Kidney glomerular epithelial cell (primary cell): ENCODE measurements around the gene PCDHB11.
A peak's percentile ranks its signal among the peaks of the same experiment; 100 is the strongest.
"Not testable (repeated sequence)": the region's sequence is repeated elsewhere in the genome, so short reads cannot be mapped to it uniquely, and the experiment has no call there.

Source experiments
- DNase-seq: peaks from one replicate; lab custom pipeline; 2025; lab: John Stamatoyannopoulos, UW

PCDHB11 gene

GRCh38 chr5:141199359-141200235 is at the start of gene PCDHB11:
TSS of gene PCDHB11 (plus strand) at chr5:141199627. CDS start at chr5:141199775, 148 bp downstream.
- DNase-seq, result no peak

GRCh38 chr5:141149812-141150211 is 49.6 kb upstream of the PCDHB11 start, which contains the start of gene PCDHB6:
TSS of gene PCDHB6 (plus strand) at chr5:141150057. CDS start at chr5:141150258, 201 bp downstream.
- peak; percentile 36 for DNase-seq

- DNase-seq, result no peak
These were observed 49.0 kb upstream of the PCDHB11 start for GRCh38 chr5:141150224-141150992.

GRCh38 chr5:141150993-141151325 is 48.5 kb upstream of the PCDHB11 start:
- no peak for DNase-seq

GRCh38 chr5:141151632-141152031 is 47.8 kb upstream of the PCDHB11 start:
- DNase-seq, result not testable (repeated sequence)

DNA sequence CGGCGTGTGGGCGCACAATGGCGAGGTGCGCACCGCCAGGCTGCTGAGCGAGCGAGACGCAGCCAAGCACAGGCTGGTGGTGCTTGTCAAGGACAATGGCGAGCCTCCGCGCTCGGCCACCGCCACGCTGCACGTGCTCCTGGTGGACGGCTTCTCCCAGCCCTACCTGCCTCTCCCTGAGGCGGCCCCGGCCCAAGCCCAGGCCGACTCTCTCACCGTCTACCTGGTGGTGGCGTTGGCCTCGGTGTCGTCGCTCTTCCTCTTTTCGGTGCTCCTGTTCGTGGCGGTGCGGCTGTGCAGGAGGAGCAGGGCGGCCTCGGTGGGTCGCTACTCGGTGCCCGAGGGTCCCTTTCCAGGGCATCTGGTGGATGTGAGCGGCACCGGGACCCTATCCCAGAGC is 47.3 kb upstream of the PCDHB11 start:
- DNase-seq, result not testable (repeated sequence)

DNA sequence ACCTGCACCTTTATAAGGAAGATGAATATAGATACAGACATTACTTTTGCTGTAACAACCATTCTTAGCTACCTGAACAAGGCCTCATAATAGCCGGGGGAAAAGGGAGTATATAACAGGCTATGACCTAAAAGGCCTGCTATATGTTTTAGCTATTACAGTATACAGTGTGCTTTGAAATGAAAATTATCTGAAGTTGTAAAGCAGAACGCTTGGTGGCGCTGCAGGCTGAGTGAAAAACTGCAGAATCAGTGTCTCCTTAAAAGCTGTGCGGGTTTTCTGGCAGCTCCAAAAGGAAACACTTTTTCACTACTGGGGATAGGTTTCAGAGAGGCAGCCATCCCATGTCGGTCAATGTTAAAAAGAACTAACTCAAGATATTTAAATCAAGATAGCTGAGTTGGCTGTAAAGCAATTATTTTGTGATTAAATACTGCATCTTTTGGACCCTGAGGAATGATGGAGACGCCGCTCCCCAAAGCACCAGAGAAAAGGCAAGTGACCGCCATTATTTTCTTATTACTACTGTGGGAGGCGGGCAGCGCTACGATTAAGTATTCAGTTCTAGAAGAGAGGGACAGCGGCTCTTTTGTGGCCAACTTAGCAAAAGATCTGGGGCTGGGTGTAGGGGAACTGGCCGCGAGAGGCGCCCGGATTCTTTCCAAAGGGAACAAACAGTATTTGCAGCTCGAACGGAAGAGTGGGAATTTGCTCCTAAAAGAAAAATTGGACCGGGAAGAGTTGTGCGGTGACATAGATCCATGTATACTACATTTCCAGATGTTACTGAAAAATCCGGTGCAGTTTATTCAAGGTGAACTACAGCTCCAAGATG is 43.7 kb upstream of the PCDHB11 start:
- no peak for DNase-seq

GRCh38 chr5:141157356-141157755 is 42.1 kb upstream of the PCDHB11 start:
- not testable (repeated sequence) for DNase-seq

- DNase-seq, result not testable (repeated sequence)
These were observed 41.5 kb upstream of the PCDHB11 start for GRCh38 chr5:141157901-141158300.

- DNase-seq, result peak; percentile 22
These were observed 26.8 kb upstream of the PCDHB11 start, which contains the start of gene PCDHB7 for GRCh38 chr5:141172381-141173204. TSS of gene PCDHB7 (plus strand) at chr5:141172644. CDS start at chr5:141172836, 192 bp downstream.

- not testable (repeated sequence) for DNase-seq
These were observed 24.9 kb upstream of the PCDHB11 start for GRCh38 chr5:141174291-141175104.

GRCh38 chr5:141175933-141176332 is 23.5 kb upstream of the PCDHB11 start:
- DNase-seq, result no peak

- DNase-seq, result not testable (repeated sequence)
These were observed 21.7 kb upstream of the PCDHB11 start, which contains the start of gene PCDHB8 for GRCh38 chr5:141177577-141178191. TSS of gene PCDHB8 (plus strand) at chr5:141177790. CDS start at chr5:141178035, 245 bp downstream.

DNA sequence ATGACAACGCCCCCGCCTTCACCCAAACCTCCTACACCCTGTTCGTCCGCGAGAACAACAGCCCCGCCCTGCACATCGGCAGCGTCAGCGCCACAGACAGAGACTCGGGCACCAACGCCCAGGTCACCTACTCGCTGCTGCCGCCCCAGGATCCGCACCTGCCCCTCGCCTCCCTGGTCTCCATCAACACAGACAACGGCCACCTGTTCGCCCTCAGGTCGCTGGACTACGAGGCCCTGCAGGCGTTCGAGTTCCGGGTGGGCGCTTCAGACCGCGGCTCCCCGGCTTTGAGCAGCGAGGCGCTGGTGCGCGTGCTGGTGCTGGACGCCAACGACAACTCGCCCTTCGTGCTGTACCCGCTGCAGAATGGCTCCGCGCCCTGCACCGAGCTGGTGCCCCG is 20.1 kb upstream of the PCDHB11 start:
- not testable (repeated sequence) for DNase-seq

DNA sequence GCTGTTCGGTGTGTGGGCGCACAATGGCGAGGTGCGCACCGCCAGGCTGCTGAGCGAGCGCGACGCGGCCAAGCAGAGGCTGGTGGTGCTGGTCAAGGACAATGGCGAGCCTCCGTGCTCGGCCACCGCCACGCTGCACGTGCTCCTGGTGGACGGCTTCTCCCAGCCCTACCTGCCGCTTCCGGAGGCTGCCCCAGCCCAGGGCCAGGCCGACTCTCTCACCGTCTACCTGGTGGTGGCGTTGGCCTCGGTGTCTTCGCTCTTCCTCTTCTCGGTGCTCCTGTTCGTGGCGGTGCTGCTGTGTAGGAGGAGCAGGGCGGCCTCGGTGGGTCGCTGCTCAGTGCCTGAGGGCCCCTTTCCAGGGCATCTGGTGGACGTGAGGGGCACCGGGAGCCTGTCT is 19.6 kb upstream of the PCDHB11 start:
- not testable (repeated sequence) for DNase-seq

GRCh38 chr5:141180313-141180712 is 19.1 kb upstream of the PCDHB11 start:
- no peak for DNase-seq

GRCh38 chr5:141182248-141182647 is 17.2 kb upstream of the PCDHB11 start, which contains the start of gene PCDHB16:
TSS of gene PCDHB16 (plus strand) at chr5:141182387. CDS start at chr5:141182560, 173 bp downstream.
- peak; percentile 23 for DNase-seq

- DNase-seq, result not testable (repeated sequence)
These were observed 15.1 kb upstream of the PCDHB11 start for GRCh38 chr5:141184117-141184855.
